Hepatocyte (in vitro differentiated cells): Measurements from ENCODE around the gene CDHR3.

ENCODE experiments used
- EZH2 ChIP-seq: fragments of 200-600 bp; sonication (generic); IDR thresholded peaks from 2 replicates; pipeline ENCODE4 v1.6.1; 2016; ENCODE audit warnings: antibody characterized with exemption, mild to moderate bottlenecking, borderline replicate concordance
- EZH2phosphoT487 ChIP-seq: fragments of 200-600 bp; sonication (generic); IDR thresholded peaks from one replicate; pipeline ENCODE4 v1.6.1; 2018; ENCODE audit warnings: antibody characterized with exemption, mild to moderate bottlenecking, low read depth, moderate library complexity; ENCODE audit not compliant: unreplicated experiment, severe bottlenecking
- TF ChIP-seq, protein P1 (sequence below): fragments of 200-600 bp; sonication (generic); IDR thresholded peaks from 2 replicates; pipeline ENCODE4 v1.5.1; 2016; ENCODE audit warnings: antibody characterized with exemption, mild to moderate bottlenecking; ENCODE audit not compliant: poor library complexity

DNA sequence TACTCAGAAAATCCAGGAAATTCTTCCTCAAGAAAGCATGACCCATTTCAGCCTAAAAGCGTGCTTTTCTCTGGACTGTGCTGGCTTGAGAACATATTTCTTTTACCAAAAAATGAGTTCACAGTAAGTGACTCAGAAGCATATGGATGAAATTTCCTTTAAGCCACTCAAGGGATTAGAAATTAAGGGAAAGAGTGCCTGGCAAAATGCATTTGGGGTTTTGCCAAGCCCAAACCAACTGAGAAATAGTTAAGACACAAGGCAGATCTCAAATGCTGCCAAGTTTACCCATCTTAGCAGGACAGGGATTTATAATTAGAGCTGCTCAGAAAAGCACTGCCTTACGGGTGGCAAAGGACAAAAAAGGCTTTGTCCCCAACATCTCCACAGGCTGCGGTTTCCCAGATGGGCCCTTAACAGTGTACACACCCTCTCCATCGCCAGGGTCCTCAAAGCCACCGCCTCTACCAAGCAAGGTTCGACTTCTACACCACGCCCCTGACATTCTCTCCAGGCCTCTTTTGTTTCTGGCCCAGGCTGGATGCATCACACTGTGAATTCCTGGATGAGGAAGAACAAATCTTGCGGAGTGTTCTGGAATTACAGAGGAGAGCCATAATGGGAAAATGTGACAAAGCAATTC is 30.1 kb upstream of the CDHR3 start:
- TF ChIP-seq, protein P1, sequence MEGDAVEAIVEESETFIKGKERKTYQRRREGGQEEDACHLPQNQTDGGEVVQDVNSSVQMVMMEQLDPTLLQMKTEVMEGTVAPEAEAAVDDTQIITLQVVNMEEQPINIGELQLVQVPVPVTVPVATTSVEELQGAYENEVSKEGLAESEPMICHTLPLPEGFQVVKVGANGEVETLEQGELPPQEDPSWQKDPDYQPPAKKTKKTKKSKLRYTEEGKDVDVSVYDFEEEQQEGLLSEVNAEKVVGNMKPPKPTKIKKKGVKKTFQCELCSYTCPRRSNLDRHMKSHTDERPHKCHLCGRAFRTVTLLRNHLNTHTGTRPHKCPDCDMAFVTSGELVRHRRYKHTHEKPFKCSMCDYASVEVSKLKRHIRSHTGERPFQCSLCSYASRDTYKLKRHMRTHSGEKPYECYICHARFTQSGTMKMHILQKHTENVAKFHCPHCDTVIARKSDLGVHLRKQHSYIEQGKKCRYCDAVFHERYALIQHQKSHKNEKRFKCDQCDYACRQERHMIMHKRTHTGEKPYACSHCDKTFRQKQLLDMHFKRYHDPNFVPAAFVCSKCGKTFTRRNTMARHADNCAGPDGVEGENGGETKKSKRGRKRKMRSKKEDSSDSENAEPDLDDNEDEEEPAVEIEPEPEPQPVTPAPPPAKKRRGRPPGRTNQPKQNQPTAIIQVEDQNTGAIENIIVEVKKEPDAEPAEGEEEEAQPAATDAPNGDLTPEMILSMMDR: no peak
- TF ChIP-seq EZH2phosphoT487 (no peak), EZH2 (no peak)
